MCF 10A (cell line): ENCODE results near the gene TSC22D4. TPM values are rescaled to one million over a fixed set of nuclear protein-coding genes. Genes with fewer than 3 reads are reported as not detected.

ENCODE experiments used
- BruUV-seq: library from RNA; stranded (reverse); fragments of 400-500 nt; replicated peaks from 2 replicates; lab custom pipeline; 2021; lab: Mats Ljungman, UMichigan
- CTCF ChIA-PET: fragments of 300-600 bp; sonication (Branson Sonifier 250); formaldehyde crosslinking; extraction: SDS; loops from one replicate; lab custom pipeline; 2021; ENCODE audit warnings: antibody characterized with exemption, inconsistent platforms; lab: Yijun Ruan, JAX
- POLR2A ChIA-PET: fragments of 300-600, 350-650 bp; sonication (Branson Sonifier 250); formaldehyde crosslinking; extraction: SDS; loops from one replicate; lab custom pipeline; 2020; ENCODE audit warnings: antibody characterized with exemption, inconsistent platforms; lab: Yijun Ruan, JAX
- DNase-seq: peaks from one replicate; pipeline ENCODE4 v3.0.0-alpha.2; 2018; ENCODE audit not compliant: unreplicated experiment
- H3K27ac Mint-ChIP-seq: one replicate; pipeline ENCODE4 v1.8.0; 2022; ENCODE audit warnings: mild to moderate bottlenecking, low read depth, mixed read lengths; ENCODE audit not compliant: unreplicated experiment
- H3K27me3 Mint-ChIP-seq: one replicate; pipeline ENCODE4 v1.8.0; 2022; ENCODE audit warnings: mixed read lengths; ENCODE audit not compliant: insufficient read depth, unreplicated experiment
- H3K36me3 Mint-ChIP-seq: one replicate; pipeline ENCODE4 v1.8.0; 2022; ENCODE audit warnings: mild to moderate bottlenecking, moderate library complexity, mixed read lengths; ENCODE audit not compliant: insufficient read depth, unreplicated experiment
- H3K4me1 Mint-ChIP-seq: one replicate; pipeline ENCODE4 v1.8.0; 2022; ENCODE audit warnings: mixed read lengths; ENCODE audit not compliant: insufficient read depth, unreplicated experiment
- H3K4me3 Mint-ChIP-seq: one replicate; pipeline ENCODE4 v1.8.0; 2022; ENCODE audit warnings: mild to moderate bottlenecking, moderate library complexity, mixed read lengths; ENCODE audit not compliant: unreplicated experiment
- H3K9me3 Mint-ChIP-seq: one replicate; pipeline ENCODE4 v1.8.0; 2022; ENCODE audit warnings: mixed read lengths; ENCODE audit not compliant: unreplicated experiment
- intact Hi-C: fragments of 100-400 bp; cut with micrococcal nuclease; formaldehyde crosslinking; loops from 2 replicates; pipeline ENCODE4 v1.14.1; 2022
- total RNA-seq: library from RNA; stranded (reverse); gene quantifications from 2 replicates; pipeline ENCODE4 v1.2.3, GENCODE V29; 2022
- TF ChIP-seq, protein P1 (sequence below): fragments of 200-600 bp; IDR thresholded peaks from one replicate; pipeline ENCODE4 v1.8.0; 2022; ENCODE audit warnings: antibody characterized with exemption, mild to moderate bottlenecking; ENCODE audit not compliant: unreplicated experiment

Gene TSC22D4
- total RNA-seq, 1 experiment from 2014 or later, result 36.0 TPM

GRCh38 chr7:100465702-100466311 lies 13.2 kb downstream of the TSC22D4 start:
- Mint-ChIP-seq H3K36me3 (peaks cover 5% of the 10 kb centered on the region), H3K4me3 (no peak overlapping the region)

DNA sequence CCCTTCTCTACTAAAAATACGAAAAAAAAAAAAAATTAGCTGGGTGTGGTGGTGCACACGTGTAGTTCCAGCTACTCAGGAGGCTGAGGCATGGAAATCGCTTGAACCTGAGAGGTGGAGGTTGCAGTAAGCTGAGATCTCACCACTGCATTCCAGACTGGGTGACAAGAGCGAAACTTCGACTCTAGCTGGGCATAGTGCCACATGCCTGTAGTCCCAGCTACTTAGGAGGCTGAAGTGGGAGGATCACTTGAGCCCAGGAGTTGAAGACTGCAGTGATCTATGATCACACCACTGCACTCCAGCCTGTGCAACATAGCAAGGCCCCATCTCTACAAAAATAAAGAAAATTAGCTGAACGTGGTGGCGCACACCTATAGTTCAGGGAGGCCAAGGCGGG lies 13.7 kb downstream of the TSC22D4 start:
- H3K27me3 Mint-ChIP-seq, result no peaks in the 10 kb centered on the region
- H3K27ac Mint-ChIP-seq, result peak overlapping the region; percentile 76
- CTCF ChIA-PET, result interaction anchor here (0.6 to 2.8 kb wide), 11 partner anchors 9 to 226 kb away, joined by 3 to 17 read pairs (median 5); partner anchors contain the start of gene FBXO24
- intact Hi-C loops, result loop anchor here (5.0 kb wide), 1 partner anchor 227 kb away; the partner anchor contains the start of gene GIGYF1
- H3K9me3 Mint-ChIP-seq, result no peaks in the 10 kb centered on the region
- H3K4me3 Mint-ChIP-seq, result no peak overlapping the region
- POLR2A ChIA-PET, result interaction anchor here (0.6 to 1.5 kb wide), 5 partner anchors 9 to 120 kb away, joined by 3 to 6 read pairs (median 3); partner anchors contain the start of genes FBXO24 and LRCH4
- no peak for DNase-seq
- H3K4me1 Mint-ChIP-seq, result no peaks in the 10 kb centered on the region
- peaks cover 5% of the 10 kb centered on the region for H3K36me3 Mint-ChIP-seq
- TF ChIP-seq, protein P1, sequence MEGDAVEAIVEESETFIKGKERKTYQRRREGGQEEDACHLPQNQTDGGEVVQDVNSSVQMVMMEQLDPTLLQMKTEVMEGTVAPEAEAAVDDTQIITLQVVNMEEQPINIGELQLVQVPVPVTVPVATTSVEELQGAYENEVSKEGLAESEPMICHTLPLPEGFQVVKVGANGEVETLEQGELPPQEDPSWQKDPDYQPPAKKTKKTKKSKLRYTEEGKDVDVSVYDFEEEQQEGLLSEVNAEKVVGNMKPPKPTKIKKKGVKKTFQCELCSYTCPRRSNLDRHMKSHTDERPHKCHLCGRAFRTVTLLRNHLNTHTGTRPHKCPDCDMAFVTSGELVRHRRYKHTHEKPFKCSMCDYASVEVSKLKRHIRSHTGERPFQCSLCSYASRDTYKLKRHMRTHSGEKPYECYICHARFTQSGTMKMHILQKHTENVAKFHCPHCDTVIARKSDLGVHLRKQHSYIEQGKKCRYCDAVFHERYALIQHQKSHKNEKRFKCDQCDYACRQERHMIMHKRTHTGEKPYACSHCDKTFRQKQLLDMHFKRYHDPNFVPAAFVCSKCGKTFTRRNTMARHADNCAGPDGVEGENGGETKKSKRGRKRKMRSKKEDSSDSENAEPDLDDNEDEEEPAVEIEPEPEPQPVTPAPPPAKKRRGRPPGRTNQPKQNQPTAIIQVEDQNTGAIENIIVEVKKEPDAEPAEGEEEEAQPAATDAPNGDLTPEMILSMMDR, result no peak
- BruUV-seq, result no TSS peak

More at GRCh38 chr7:100465702-100466311, 13.2 kb downstream of the TSC22D4 start:
- DNase-seq, result peak; percentile 82
- ChIA-PET CTCF (interaction anchor here (0.6 to 2.8 kb wide), 12 partner anchors 9 to 225 kb away, joined by 3 to 17 read pairs (median 4); partner anchors contain the start of gene FBXO24), POLR2A (interaction anchor here (0.6 to 1.5 kb wide), 5 partner anchors 12 to 851 kb away, joined by 3 to 6 read pairs (median 3); partner anchors contain the start of genes FBXO24 and LRCH4)
- Mint-ChIP-seq H3K4me1 (no peaks in the 10 kb centered on the region), H3K9me3 (no peaks in the 10 kb centered on the region), H3K27me3 (no peaks in the 10 kb centered on the region), H3K27ac (peak overlapping the region; percentile 76)
- BruUV-seq, result no TSS peak
- TF ChIP-seq, protein P1, result peak; percentile 46
- intact Hi-C loops, result loop anchor here (5.0 kb wide), 1 partner anchor 226 kb away; the partner anchor contains the start of gene GIGYF1

GRCh38 chr7:100464791-100465190 lies 14.2 kb downstream of the TSC22D4 start:
- peaks cover 5% of the 10 kb centered on the region for H3K36me3 Mint-ChIP-seq
- no peaks in the 10 kb centered on the region for H3K9me3 Mint-ChIP-seq
- H3K4me3 Mint-ChIP-seq, result no peak overlapping the region
- TF ChIP-seq, protein P1, result no peak
- intact Hi-C loops, result loop anchor here (5.0 kb wide), 1 partner anchor 228 kb away; the partner anchor contains the start of gene GIGYF1
- BruUV-seq, result no TSS peak
- H3K27me3 Mint-ChIP-seq, result no peaks in the 10 kb centered on the region
- DNase-seq, result no peak
- ChIA-PET POLR2A (interaction anchor here (0.6 to 1.5 kb wide), 4 partner anchors 10 to 121 kb away, joined by 3 to 6 read pairs (median 4); partner anchors contain the start of genes FBXO24 and LRCH4), CTCF (interaction anchor here (0.6 to 2.8 kb wide), 8 partner anchors 11 to 587 kb away, joined by 3 to 17 read pairs (median 4); partner anchors contain the start of gene FBXO24)
- no peak overlapping the region for H3K27ac Mint-ChIP-seq
- no peaks in the 10 kb centered on the region for H3K4me1 Mint-ChIP-seq

DNA sequence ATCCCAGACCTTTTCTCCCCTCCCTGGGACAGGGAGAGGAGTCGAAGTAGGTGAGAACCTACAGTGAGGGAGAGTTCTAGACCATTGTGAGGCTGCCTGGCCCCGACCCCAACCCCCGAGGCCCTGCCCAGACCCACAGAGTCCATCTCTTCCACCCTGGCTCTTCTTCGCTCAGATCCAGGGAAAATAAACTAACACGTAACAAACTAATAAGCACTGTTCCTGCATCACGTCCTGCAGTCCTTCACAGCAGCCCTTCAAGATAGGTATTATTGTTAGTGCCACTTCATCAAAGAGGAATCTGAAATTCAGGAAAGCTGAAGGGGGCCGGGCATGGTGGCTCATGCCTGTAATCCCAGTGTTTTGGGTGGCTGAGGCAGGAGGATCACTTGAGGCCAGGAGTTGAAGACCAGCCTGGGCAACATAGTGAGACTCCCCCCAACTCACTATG lies 14.8 kb downstream of the TSC22D4 start, which contains the start of gene SPACDR:
SPACDR (minus strand) TSS at position 51 of the 451 bp plus-strand sequence. CDS start 235 bp downstream, outside the sequence.
- POLR2A ChIA-PET, result no interaction called here

More for the DNA sequence above, 14.8 kb downstream of the TSC22D4 start, which contains the start of gene SPACDR:
- peaks cover 5% of the 10 kb centered on the region for H3K36me3 Mint-ChIP-seq
- no peak within 1 kb of the TSS for H3K27ac Mint-ChIP-seq
- BruUV-seq, result no TSS peak
- intact Hi-C loops, result no loop called here
- CTCF ChIA-PET, result interaction anchor here (0.6 to 2.8 kb wide), 6 partner anchors 95 to 617 kb away, joined by 3 to 17 read pairs (median 10); no protein-coding TSS in a partner anchor
- H3K4me1 Mint-ChIP-seq, result no peaks in the 10 kb centered on the region
- no peak within 1 kb of the TSS for H3K4me3 Mint-ChIP-seq
- no peak for DNase-seq
- H3K27me3 Mint-ChIP-seq, result no peaks in the 10 kb centered on the region
- H3K9me3 Mint-ChIP-seq, result no peaks in the 10 kb centered on the region
- TF ChIP-seq, protein P1, result no peak
